Panc1 (cell line): ENCODE results near the gene NOS3. TPM values are rescaled to one million over a fixed set of nuclear protein-coding genes. Genes with fewer than 3 reads are reported as not detected.
"Not testable (repeated sequence)": the region's sequence is repeated elsewhere in the genome, so short reads cannot be mapped to it uniquely, and the experiment has no call there.

Source experiments
- ATAC-seq: fragments of 200-7000 bp; cut with Tn5 transposase; 2 replicates; pipeline ENCODE4 v1.9.1; 2020; ENCODE audit warnings: mild to moderate bottlenecking, moderate library complexity
- BruUV-seq: library from RNA; stranded (reverse); fragments of 400-500 nt; replicated peaks from 2 replicates; lab custom pipeline; 2021; lab: Mats Ljungman, UMichigan
- CTCF ChIA-PET: fragments of 300-600 bp; sonication (Branson Sonifier 250); formaldehyde crosslinking; loops from one replicate; lab custom pipeline; 2022; ENCODE audit warnings: antibody characterized with exemption; lab: Charles Lee
- POLR2A ChIA-PET: fragments of 300-600 bp; sonication (Branson Sonifier 250); formaldehyde crosslinking; loops from one replicate; lab custom pipeline; 2022; ENCODE audit warnings: antibody characterized with exemption; lab: Charles Lee
- DNase-seq: peaks from one replicate; pipeline ENCODE4 v3.0.0-alpha.2; 2010; ENCODE audit warnings: low read depth, low spot score
- H3K27ac ChIP-seq: 2 replicates; pipeline ENCODE4 v1.5.1; 2011; ENCODE audit warnings: mild to moderate bottlenecking, low read length, inconsistent platforms
- H3K27me3 ChIP-seq: fragments of 200-500 bp; sonication (Bioruptor generic); 2 replicates; pipeline ENCODE4 v1.6.0; 2014; ENCODE audit warnings: low read length, inconsistent platforms; ENCODE audit not compliant: control insufficient read depth, insufficient read depth
- H3K36me3 ChIP-seq: fragments of 200-500 bp; sonication (Bioruptor generic); 2 replicates; pipeline ENCODE4 v1.5.1; 2014; ENCODE audit warnings: inconsistent platforms, mild to moderate bottlenecking, low read length, moderate library complexity; ENCODE audit not compliant: control insufficient read depth, insufficient read depth
- H3K4me1 ChIP-seq: 2 replicates; pipeline ENCODE4 v1.5.1; 2011; ENCODE audit warnings: inconsistent platforms, mild to moderate bottlenecking, low read length, moderate library complexity; ENCODE audit not compliant: control insufficient read depth, insufficient read depth
- H3K4me3 ChIP-seq, 2 experiments: 2 replicates each; pipeline ENCODE4 v1.5.1; 2011 to 2012; ENCODE audit warnings: low read depth in 2 of 2, low read length in 2 of 2, mild to moderate bottlenecking in 2 of 2, inconsistent platforms in 1 of 2, moderate library complexity in 1 of 2
- H3K9me3 ChIP-seq: fragments of 200-500 bp; sonication (Bioruptor generic); 2 replicates; pipeline ENCODE4 v1.5.1; 2014; ENCODE audit warnings: low read depth, mild to moderate bottlenecking, inconsistent platforms, low read length, moderate library complexity; ENCODE audit not compliant: control insufficient read depth, insufficient read depth
- POLR2AphosphoS5 ChIP-seq: IDR thresholded peaks from 2 replicates; pipeline ENCODE4 v1.6.1; 2012; ENCODE audit warnings: mild to moderate bottlenecking, low read depth, low read length, moderate library complexity
- SIN3A ChIP-seq: IDR thresholded peaks from 2 replicates; pipeline ENCODE4 v1.6.1; 2012; ENCODE audit warnings: low read depth, mild to moderate bottlenecking, low read length, moderate library complexity, borderline replicate concordance; ENCODE audit not compliant: insufficient read depth
- TCF7L2 ChIP-seq: IDR thresholded peaks from 2 replicates; pipeline ENCODE4 v1.6.1; 2011; ENCODE audit warnings: mild to moderate bottlenecking, low read depth, low read length, inconsistent platforms
- in situ Hi-C: cut with HindIII; loops from 2 replicates; pipeline ENCODE4 v1.10.0; 2016; ENCODE audit warnings: low sequenced_read_pairs, low pct_unique_long_range_greater_than_20kb
- intact Hi-C: fragments of 100-400 bp; cut with micrococcal nuclease; formaldehyde crosslinking; loops from one replicate; pipeline ENCODE4 v1.10.0; 2022; ENCODE audit not compliant: unreplicated experiment
- total RNA-seq: library from RNA; stranded (reverse); gene quantifications from one replicate; pipeline ENCODE4 v1.2.1, GENCODE V29; 2021; ENCODE audit not compliant: unreplicated experiment
- TF ChIP-seq, protein P1 (sequence below): fragments of 450-650 bp; IDR thresholded peaks from 2 replicates; pipeline ENCODE4 v1.5.1; 2017; ENCODE audit warnings: mild to moderate bottlenecking
- TF ChIP-seq, protein P2 (sequence below), 2 experiments: IDR thresholded peaks; 2 replicates each; pipeline ENCODE4 v1.6.1; 2011 to 2012; ENCODE audit warnings: low read depth in 2 of 2, control low read depth in 1 of 2, low read length in 1 of 2, mild to moderate bottlenecking in 1 of 2, moderate library complexity in 1 of 2; ENCODE audit not compliant: insufficient read depth in 1 of 2

NOS3 gene
- total RNA-seq, 1 experiment from 2014 or later: 3.1 TPM

DNA sequence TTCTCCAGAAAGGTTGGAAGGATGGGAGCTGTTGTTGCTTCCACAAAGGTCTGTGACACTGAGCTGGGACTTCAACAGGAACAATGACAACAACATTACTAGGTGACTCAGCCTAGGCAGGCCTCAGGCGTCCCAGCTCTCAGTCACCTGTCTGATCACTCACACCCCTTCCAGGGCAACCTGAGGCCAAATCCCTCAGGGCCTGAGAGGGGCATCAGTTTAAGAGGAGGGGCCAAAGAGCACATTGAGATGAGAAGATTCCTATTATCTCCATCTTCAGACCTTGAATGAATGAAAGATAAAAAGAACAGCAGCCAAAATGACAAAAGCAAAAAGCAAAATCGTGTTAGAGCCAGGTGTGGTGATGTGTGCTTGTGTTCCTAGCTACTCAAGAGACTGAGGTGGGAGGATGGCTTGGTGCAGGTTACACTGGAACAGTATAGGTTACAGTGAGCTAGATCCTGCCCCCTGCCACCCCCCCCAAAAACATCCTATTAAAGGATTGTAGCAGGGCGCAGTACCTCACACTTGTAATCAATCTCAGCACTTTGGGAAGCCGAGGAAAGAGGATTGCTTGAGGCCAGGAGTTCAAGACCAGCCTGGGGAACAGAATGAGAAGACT lies 33.7 kb downstream of the NOS3 start, which contains the start of gene ATG9B:
Gene ATG9B (minus strand): TSS at position 60 of the 622 bp plus-strand sequence. CDS start 71 bp downstream, outside the sequence.
- in situ Hi-C loops: no loop called here
- Histone ChIP-seq H3K9me3 (no peaks in the 10 kb centered on the region), H3K4me3 (no peak within 1 kb of the TSS), H3K36me3 (no peaks in the 10 kb centered on the region), H3K4me1 (no peaks in the 10 kb centered on the region; the same call in none of the 2 replicates), H3K27ac (no peak within 1 kb of the TSS), H3K27me3 (no peaks in the 10 kb centered on the region)
- no TSS peak for BruUV-seq
- no peak for DNase-seq
- no peak for ATAC-seq
- ChIA-PET POLR2A (no interaction called here), CTCF (no interaction called here)
- TF ChIP-seq POLR2AphosphoS5 (no peak), TCF7L2 (no peak), SIN3A (no peak)
- TF ChIP-seq, protein P1, sequence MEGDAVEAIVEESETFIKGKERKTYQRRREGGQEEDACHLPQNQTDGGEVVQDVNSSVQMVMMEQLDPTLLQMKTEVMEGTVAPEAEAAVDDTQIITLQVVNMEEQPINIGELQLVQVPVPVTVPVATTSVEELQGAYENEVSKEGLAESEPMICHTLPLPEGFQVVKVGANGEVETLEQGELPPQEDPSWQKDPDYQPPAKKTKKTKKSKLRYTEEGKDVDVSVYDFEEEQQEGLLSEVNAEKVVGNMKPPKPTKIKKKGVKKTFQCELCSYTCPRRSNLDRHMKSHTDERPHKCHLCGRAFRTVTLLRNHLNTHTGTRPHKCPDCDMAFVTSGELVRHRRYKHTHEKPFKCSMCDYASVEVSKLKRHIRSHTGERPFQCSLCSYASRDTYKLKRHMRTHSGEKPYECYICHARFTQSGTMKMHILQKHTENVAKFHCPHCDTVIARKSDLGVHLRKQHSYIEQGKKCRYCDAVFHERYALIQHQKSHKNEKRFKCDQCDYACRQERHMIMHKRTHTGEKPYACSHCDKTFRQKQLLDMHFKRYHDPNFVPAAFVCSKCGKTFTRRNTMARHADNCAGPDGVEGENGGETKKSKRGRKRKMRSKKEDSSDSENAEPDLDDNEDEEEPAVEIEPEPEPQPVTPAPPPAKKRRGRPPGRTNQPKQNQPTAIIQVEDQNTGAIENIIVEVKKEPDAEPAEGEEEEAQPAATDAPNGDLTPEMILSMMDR: no peak
- TF ChIP-seq, protein P2, sequence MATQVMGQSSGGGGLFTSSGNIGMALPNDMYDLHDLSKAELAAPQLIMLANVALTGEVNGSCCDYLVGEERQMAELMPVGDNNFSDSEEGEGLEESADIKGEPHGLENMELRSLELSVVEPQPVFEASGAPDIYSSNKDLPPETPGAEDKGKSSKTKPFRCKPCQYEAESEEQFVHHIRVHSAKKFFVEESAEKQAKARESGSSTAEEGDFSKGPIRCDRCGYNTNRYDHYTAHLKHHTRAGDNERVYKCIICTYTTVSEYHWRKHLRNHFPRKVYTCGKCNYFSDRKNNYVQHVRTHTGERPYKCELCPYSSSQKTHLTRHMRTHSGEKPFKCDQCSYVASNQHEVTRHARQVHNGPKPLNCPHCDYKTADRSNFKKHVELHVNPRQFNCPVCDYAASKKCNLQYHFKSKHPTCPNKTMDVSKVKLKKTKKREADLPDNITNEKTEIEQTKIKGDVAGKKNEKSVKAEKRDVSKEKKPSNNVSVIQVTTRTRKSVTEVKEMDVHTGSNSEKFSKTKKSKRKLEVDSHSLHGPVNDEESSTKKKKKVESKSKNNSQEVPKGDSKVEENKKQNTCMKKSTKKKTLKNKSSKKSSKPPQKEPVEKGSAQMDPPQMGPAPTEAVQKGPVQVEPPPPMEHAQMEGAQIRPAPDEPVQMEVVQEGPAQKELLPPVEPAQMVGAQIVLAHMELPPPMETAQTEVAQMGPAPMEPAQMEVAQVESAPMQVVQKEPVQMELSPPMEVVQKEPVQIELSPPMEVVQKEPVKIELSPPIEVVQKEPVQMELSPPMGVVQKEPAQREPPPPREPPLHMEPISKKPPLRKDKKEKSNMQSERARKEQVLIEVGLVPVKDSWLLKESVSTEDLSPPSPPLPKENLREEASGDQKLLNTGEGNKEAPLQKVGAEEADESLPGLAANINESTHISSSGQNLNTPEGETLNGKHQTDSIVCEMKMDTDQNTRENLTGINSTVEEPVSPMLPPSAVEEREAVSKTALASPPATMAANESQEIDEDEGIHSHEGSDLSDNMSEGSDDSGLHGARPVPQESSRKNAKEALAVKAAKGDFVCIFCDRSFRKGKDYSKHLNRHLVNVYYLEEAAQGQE (IDR thresholded peaks at IDR 0.05; ENCODE audit: insufficient read depth in 1 of 2, low read depth in 2 of 2, low read length in 1 of 2): no peak
- intact Hi-C loops: no loop called here

DNA sequence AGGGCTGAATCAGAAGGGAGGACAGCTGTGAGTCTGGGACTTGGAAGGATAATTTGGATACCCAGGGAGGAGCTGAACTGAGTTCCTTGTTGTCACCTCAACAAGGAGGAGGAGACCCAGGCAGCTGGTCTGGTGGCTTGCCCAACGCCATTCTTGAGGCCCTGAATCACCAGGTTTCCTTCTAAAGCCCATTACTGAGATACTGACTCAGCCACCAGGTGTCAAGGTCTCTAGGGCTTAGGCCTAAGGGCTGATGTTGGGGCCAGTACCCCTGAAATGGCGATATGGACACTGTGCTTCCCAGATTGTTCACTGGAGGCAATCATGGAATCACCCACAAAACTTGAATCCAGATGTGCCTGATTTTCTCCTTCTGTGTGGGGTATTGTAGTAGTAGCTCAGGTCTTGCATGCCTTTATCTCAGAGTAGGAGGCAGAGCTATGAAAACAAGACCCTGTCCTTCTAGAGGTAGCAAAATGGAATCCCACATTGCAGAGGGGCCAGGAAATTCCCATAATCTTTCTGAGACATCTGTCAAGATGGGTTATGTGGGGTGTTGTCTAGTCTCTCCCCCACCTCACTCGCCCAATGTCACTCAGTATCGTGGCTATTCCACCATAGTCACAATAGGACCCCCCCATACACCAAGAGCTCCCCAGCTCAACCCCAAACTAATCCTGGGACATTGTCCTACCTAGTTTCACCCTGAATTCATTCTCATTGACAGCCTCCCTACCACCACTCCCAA lies 35.3 kb downstream of the NOS3 start:
- Histone ChIP-seq H3K27ac (no peak overlapping the region), H3K4me3 (no peak overlapping the region), H3K4me1 (no peaks in the 10 kb centered on the region; the same call in none of the 2 replicates), H3K9me3 (no peaks in the 10 kb centered on the region), H3K27me3 (no peaks in the 10 kb centered on the region), H3K36me3 (no peaks in the 10 kb centered on the region)
- CTCF ChIA-PET: no interaction called here
- POLR2A ChIA-PET: no interaction called here
- intact Hi-C loops: no loop called here
- no TSS peak for BruUV-seq
- ATAC-seq (no peak), DNase-seq (no peak)
- in situ Hi-C loops: no loop called here
- TF ChIP-seq SIN3A (no peak), POLR2AphosphoS5 (no peak)

DNA sequence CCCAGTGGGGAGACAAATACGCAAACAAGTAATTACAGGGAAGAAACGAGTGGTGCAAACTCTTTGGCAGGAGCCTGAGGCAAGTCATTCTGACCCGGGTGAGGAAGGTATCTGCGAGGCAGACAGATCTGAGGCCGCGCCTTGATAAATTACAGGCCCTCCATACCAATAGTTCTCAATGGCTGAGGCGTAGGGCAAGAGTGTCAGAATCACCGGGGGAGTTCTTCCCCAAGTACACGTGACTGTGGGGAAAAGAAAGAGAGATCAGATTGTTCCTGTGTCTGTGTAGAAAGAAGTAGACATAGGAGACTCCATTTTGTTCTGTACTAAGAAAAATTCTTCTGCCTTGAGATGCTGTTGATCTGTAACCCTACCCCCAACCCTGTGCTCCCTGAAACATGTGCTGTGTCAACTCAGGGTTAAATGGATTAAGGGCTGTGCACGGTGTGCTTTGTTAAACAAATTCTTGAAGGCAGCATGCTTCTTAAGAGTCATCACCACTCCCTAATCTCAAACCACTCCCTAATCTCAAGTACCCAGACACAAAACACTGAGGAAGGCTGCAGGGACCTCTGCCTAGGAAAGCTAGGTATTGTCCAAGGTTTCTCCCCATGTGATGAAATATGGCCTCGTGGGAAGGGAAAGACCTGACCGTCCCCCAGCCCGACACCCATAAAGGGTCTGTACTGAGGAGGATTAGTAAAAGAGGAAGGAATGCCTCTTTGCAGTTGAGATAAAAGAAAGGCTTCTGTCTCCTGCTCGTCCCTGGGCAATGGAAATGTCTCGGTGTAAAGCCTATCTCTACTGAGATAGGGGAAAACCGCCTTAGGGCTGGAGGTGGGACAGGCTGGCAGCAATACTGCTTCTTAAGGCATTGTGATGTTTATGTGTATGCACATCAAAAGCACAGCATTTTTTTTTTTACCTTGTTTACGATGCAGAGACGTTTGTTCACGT lies 36.2 kb downstream of the NOS3 start:
- CTCF ChIA-PET: interaction anchor here (1.1 to 1.5 kb wide), 3 partner anchors 9 to 84 kb away, joined by 3 to 7 read pairs (median 5); no protein-coding TSS in a partner anchor
- POLR2A ChIA-PET, ATAC-seq, H3K27me3 ChIP-seq, DNase-seq, H3K9me3 ChIP-seq, H3K36me3 ChIP-seq, in situ Hi-C loops, BruUV-seq, H3K4me1 ChIP-seq, intact Hi-C loops: not testable (repeated sequence)
- peak overlapping the region; percentile 60 for H3K27ac ChIP-seq
- peak overlapping the region; percentile 73 to 79; a peak in 3 of 4 replicates for H3K4me3 ChIP-seq

DNA sequence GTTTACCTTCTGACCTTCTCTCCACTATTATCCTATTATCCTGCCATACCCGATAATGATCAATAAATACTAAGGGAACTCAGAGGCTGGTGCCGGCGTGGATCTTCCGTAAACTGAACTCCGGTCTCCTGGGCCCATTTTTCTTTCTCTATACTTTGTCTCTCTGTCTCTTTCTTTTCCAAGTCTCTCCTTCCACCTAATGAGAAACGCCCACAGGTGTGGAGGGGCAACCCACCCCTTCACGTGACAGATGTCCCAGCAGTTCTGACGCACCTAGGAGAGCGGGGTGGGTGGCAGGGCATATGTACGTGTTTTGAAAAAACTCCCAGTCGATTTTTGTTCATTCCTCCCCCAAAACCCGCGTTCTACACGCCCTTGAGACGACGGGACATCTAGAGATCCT lies 36.9 kb downstream of the NOS3 start:
- CTCF ChIA-PET: interaction anchor here (0.6 to 1.5 kb wide), 6 partner anchors 9 to 83 kb away, joined by 3 to 9 read pairs (median 4); no protein-coding TSS in a partner anchor
- POLR2A ChIA-PET: interaction anchor here (0.6 to 1.0 kb wide), 3 partner anchors 8 to 35 kb away, joined by 3 to 7 read pairs (median 4); no protein-coding TSS in a partner anchor
- intact Hi-C loops, BruUV-seq, in situ Hi-C loops, H3K27me3 ChIP-seq, DNase-seq, H3K4me1 ChIP-seq, ATAC-seq, H3K9me3 ChIP-seq, H3K36me3 ChIP-seq: not testable (repeated sequence)
- Histone ChIP-seq H3K4me3 (peak overlapping the region; percentile 73 to 79), H3K27ac (peak overlapping the region; percentile 60)
